T-helper 1 cell treated with Interleukin-12 subunit alpha and Interleukin-12 subunit beta and Interleukin-4 antibody, amounts not matched to agents 30 μg/mL and 1 μg/mL, for 36 hours (primary cell): ENCODE measurements around the gene KIF18B.

Experiments
- H3K27ac Mint-ChIP-seq: one replicate; pipeline ENCODE4 v1.8.0; 2021; ENCODE audit warnings: mild to moderate bottlenecking, mixed read lengths
- H3K27me3 Mint-ChIP-seq: one replicate; pipeline ENCODE4 v1.8.0; 2021; ENCODE audit warnings: low read depth, mixed read lengths
- H3K36me3 Mint-ChIP-seq: one replicate; pipeline ENCODE4 v1.8.0; 2021; ENCODE audit warnings: low read depth, mixed read lengths
- H3K4me1 Mint-ChIP-seq: one replicate; pipeline ENCODE4 v1.8.0; 2021; ENCODE audit warnings: low read depth, mixed read lengths
- H3K4me3 Mint-ChIP-seq: one replicate; pipeline ENCODE4 v1.8.0; 2021; ENCODE audit warnings: mild to moderate bottlenecking, moderate library complexity, mixed read lengths
- H3K9me3 Mint-ChIP-seq: one replicate; pipeline ENCODE4 v1.8.0; 2021; ENCODE audit warnings: mixed read lengths

KIF18B gene

DNA sequence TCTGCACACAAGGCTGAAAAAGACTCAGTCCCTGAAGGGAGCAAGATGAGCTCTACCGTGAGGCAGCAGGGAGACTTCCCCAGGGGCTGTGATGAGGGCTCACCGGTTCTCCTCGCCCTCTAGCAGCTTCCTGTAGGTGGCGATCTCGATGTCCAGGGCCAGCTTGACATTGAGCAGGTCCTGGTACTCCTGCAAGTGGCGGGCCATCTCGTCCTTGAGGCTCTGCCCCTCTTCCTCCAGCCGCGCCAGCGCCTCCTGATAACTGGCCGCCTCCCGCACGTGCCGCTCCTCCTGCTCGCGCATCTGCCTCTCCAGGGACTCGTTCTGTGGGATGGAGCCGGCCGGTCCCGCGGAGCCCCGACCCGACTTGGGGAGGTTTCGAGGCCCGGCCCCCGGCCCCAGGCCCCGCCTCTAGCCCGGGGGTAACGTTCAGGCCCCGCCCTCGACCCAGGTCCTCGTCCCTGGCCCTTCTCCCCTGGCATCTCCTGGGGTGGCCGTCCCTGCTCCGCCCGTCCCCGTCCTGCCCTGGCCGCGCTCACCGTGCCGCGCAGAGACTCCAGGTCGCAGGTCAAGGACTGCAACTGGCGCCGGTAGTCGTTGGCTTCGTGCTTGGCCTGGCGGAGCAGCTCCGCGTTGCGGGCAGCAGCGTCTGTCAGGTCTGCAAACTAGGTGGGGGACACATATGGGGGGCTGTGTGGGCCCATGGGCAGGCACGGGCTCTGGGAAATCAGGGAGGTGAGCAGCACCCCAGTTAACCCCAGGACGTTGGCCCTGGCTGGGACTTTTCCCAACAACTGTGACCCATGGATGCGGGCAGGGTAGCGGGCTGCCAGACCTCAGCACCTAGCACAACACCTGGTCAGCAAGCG, 36.2 kb downstream of the KIF18B start:
- H3K36me3 Mint-ChIP-seq, result no peaks in the 10 kb centered on the region
- H3K27me3 Mint-ChIP-seq, result peaks cover 36% of the 10 kb centered on the region

DNA sequence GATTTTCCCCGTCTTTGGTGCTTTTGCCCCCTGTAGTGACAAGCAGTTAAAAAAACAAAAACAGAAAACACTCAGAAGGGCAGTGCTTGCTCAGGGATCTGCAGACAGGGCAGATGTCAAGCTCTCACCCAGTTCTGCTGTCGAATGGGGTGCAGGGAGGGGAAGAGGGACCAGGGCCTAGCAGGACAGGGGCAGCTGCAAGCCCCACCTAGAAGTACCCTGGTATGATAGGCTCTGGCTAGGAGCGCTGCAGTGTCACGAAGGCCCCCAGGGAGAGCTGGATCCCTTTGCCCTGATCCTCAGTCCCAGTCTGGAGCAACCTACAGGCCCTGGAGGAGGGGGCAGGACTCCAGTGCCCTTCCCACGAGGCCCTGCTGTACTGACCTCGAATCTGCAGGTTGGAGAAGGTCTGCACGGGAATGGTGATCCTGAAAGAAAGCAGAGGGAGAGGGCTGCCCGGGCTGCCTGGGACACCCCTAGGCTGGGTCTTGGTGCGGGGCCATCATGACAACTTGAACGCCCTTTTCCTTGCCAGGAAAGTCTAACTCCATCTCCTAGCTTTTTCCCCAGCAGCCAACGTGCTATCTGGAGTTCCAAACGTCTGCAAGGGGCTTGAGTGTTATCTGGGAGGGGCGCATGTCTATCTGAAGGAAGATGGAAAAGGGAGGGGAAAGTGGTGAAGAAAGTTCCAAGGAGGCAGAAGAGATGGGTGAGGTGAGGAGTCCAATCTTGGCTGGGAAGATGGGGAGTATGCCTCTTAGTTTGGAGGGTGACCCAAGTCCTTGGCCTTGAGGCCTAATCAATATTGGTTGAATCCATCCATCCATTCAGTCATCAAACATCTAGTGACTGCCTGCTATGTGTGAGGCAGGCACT, 37.1 kb downstream of the KIF18B start:
- Mint-ChIP-seq H3K4me3 (peak overlapping the region; percentile 25), H3K27me3 (peaks cover 36% of the 10 kb centered on the region)

More for the DNA sequence above, 36.2 kb downstream of the KIF18B start:
- peak overlapping the region; percentile 25 for H3K4me3 Mint-ChIP-seq
- H3K27ac Mint-ChIP-seq, result no peak overlapping the region
- peaks cover 7% of the 10 kb centered on the region for H3K4me1 Mint-ChIP-seq
- H3K9me3 Mint-ChIP-seq, result no peaks in the 10 kb centered on the region

DNA sequence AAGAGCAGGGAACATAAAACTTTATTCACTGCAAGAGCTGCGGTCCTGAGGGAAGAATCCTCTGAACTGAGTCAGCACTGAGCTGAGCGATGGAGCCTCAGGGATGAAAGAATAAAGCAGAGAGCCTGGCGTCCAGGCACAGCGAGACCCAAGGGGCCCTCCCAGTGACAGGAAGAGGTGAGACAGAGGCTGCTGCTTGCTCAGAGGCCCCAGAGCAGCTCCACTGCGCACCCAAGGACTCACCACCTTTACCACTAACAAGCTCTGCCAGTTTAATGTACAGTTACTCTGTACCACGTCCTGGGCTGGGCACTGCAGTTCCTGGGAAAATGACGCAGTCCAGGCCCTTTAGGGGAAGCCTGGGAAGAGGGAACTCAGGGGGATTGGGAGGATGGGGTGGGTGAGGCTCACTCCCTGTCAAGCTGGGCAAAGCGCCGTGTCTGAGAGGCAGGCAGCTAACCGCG, 37.9 kb downstream of the KIF18B start:
- H3K27me3 Mint-ChIP-seq, result peaks cover 35% of the 10 kb centered on the region
- no peaks in the 10 kb centered on the region for H3K9me3 Mint-ChIP-seq
- H3K27ac Mint-ChIP-seq, result no peak overlapping the region
- no peaks in the 10 kb centered on the region for H3K36me3 Mint-ChIP-seq
- H3K4me1 Mint-ChIP-seq, result peaks cover 7% of the 10 kb centered on the region
- no peak overlapping the region for H3K4me3 Mint-ChIP-seq

More for the DNA sequence above, 37.1 kb downstream of the KIF18B start:
- H3K9me3 Mint-ChIP-seq, result no peaks in the 10 kb centered on the region
- no peaks in the 10 kb centered on the region for H3K36me3 Mint-ChIP-seq
- peaks cover 7% of the 10 kb centered on the region for H3K4me1 Mint-ChIP-seq
- no peak overlapping the region for H3K27ac Mint-ChIP-seq

DNA sequence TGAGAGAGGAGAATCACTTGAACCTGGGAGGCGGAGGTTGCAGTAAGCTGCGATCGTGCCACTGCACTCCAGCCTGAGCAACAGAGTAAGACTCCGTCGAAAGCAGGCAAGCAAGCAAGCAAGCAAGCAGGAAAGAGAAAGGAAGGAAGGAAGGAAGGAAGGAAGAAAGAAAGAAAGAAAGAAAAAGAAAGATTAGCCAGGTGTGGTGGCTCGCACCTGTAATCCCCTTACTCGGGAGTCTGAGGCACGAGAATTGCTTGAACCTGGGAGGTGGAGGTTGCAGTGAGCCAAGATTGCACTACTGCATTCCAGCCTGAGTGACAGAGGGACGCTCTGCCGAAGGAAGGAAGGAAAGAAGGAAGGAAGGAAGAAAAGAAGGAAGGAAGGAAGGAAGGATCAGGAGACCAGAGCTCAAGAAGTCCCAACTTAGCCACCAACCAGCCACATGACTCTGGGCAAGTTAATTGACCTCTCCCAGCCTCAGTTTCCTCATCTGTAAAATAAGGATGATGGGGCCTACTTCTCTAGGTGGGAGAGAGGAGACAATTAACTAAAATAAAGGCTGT, 38.7 kb downstream of the KIF18B start:
- peaks cover 7% of the 10 kb centered on the region for H3K4me1 Mint-ChIP-seq
- peaks cover 28% of the 10 kb centered on the region for H3K27me3 Mint-ChIP-seq
- H3K27ac Mint-ChIP-seq, result no peak overlapping the region
- no peaks in the 10 kb centered on the region for H3K9me3 Mint-ChIP-seq
- no peak overlapping the region for H3K4me3 Mint-ChIP-seq
- no peaks in the 10 kb centered on the region for H3K36me3 Mint-ChIP-seq

DNA sequence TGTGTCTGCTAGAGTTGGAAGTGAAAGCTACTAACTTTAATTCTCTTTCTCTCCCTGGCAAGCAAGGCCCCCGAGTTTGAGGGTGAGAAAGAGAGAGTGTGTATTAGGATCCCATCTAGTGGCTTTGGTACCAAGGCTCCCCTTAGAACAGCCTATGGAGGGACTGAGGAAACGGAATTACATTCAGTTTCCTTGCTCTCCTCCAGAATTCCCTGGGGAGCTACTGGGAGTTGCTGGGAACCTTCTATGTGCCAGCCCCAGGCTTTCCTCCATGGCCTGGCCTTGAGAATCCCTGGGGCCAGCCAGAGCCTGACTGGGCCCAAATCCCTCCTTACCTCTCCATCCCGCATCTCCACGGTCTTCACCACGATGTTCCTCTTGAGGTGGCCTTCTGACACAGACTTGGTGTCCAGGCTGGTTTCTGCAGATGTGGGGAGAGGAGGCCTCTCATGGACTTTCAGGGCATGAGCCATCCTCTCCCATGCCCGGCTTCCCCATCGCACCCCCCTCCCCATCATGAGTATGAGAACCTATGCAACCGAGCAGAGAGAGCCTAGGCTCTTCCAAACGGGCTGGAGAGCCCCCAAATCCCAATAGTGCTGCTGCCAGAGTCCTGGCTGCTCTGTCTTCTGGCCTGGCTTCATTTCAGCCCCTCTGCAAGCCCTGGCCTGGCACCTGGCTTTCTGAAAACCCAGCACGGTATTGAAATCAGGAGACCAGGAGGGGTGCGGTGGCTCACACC, 39.7 kb downstream of the KIF18B start:
- Mint-ChIP-seq H3K27ac (no peak overlapping the region), H3K27me3 (peaks cover 25% of the 10 kb centered on the region), H3K36me3 (no peaks in the 10 kb centered on the region), H3K4me3 (no peak overlapping the region), H3K4me1 (peaks cover 3% of the 10 kb centered on the region), H3K9me3 (no peaks in the 10 kb centered on the region)

DNA sequence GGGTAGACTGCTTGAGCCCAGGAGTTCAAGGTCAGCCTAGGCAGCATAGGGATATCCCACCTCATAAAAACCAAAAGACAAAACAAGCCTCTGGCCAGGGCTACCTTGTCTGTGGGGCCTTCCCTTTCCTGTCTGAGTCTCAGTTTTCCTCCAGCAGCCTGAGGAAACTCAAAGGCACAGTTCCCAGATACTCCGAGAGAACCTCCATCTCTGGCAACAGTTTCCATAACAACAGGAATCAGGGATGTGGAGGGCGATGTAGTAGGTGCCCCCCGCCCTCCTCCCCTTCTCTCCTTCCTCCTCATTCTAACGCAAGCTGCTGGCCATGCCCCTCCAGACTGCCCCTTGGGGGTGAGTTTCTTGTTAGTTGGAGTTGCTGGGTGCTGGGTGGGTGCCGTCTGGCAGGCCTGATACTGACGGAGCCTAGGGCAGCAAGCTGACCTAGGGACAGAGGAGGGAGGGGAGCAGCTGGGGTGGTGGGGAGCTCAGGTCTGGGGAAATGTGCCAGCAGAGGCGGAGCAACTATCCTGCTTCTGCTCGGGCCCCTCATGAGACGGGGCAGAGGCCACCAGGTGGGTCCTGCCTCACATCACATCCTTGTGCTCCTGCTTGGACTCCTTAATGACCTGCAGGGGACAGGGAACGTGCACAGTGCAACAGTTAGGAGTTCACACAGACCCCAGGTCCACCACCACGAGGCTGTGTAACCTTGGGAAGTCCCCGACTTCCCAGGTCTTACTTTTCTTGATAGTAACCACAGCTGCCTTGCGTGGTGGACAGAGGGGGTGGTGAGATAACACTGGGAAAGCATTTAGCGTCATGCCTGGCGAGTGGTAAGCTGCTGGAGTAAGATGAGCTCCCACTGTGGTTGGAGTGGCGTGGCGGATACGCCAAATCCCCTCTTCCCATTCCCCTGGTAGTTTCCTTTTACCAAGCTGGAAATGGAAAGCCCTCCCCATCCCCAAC, 40.5 kb downstream of the KIF18B start:
- Mint-ChIP-seq H3K36me3 (no peaks in the 10 kb centered on the region), H3K27ac (no peak overlapping the region), H3K4me3 (no peak overlapping the region), H3K4me1 (no peaks in the 10 kb centered on the region), H3K9me3 (no peaks in the 10 kb centered on the region), H3K27me3 (peaks cover 20% of the 10 kb centered on the region)

DNA sequence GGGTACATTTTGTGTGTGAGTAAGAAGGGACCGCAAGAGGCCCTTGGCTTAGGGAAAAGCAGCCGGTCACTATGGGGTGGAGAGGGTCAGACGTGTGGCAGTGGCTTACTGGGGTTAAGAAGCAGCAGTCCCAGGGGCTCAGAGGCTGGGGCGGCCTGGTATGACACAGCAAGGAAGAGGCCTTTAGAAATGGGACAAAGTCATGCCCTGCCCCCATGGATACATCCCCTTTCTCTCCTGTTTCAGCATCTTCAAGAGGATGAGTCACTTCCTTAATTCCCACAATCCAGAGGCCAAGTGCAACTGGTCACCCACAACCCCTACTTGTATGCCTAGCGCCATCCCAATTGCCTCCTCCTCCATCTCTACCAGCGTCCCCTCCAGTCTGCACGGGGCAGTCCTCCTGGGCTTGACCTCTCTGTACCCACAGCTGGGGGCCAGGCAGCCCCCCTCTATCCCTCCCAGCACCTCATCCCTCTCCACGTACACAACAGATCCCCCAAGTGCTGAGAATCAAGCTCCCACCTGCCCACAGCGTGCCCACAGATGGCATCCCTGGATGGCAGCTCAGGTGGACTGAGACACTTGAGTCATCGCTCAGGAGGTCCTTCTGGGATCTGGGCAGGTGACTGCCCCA, 41.4 kb downstream of the KIF18B start:
- Mint-ChIP-seq H3K27me3 (peaks cover 23% of the 10 kb centered on the region), H3K36me3 (no peaks in the 10 kb centered on the region), H3K9me3 (no peaks in the 10 kb centered on the region), H3K27ac (no peak overlapping the region), H3K4me1 (no peaks in the 10 kb centered on the region), H3K4me3 (no peak overlapping the region)

DNA sequence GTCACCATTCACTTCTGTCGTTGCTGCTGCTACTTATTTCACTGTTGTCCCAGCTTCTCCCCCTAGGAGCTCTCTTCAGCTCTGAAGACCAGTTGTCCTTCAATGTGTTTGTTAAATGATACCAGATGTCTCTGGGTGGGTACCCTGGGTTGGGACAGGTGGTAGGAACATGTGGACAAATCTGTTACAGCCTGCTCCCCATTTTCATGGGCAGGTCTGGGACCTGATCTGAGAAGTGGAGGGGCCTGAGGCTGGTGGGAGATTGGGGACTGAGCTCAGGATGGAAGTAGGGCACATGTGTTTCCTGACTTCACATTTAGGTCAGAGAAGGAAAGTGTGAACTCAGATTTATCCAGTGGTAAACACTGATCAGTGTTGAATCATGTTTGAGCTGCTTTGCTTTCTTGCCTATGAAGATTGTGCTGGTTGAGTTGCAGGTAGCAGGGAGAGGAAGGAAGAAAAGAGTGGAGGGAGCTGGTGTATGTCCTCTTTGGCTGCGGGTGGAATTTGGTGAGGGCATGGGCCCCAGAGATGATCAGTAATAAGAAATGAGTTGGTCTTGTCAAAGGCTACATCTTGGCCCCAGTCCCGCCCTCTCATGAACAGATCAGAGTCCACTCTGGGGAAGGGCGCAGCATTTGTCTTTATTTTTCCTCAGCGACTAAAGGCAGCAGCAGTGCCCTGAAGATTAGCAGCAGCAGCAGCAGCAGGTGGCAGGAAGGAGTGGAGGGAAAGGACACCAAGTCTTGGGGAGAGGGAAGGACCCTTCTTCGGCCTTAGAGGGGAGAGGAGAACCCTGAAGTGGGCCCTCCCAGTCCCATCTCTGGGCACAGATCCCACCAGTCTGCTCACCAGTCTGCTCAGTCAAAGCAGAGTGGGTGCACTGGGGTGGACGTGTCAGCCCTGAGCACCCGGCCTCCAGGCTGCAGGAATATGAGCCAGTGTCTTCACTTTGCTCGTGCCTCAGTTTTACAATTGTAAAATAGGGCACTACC, 42.3 kb downstream of the KIF18B start:
- Mint-ChIP-seq H3K4me1 (peaks cover 1% of the 10 kb centered on the region), H3K9me3 (no peaks in the 10 kb centered on the region), H3K27ac (no peak overlapping the region), H3K36me3 (no peaks in the 10 kb centered on the region), H3K27me3 (peaks cover 21% of the 10 kb centered on the region), H3K4me3 (no peak overlapping the region)

DNA sequence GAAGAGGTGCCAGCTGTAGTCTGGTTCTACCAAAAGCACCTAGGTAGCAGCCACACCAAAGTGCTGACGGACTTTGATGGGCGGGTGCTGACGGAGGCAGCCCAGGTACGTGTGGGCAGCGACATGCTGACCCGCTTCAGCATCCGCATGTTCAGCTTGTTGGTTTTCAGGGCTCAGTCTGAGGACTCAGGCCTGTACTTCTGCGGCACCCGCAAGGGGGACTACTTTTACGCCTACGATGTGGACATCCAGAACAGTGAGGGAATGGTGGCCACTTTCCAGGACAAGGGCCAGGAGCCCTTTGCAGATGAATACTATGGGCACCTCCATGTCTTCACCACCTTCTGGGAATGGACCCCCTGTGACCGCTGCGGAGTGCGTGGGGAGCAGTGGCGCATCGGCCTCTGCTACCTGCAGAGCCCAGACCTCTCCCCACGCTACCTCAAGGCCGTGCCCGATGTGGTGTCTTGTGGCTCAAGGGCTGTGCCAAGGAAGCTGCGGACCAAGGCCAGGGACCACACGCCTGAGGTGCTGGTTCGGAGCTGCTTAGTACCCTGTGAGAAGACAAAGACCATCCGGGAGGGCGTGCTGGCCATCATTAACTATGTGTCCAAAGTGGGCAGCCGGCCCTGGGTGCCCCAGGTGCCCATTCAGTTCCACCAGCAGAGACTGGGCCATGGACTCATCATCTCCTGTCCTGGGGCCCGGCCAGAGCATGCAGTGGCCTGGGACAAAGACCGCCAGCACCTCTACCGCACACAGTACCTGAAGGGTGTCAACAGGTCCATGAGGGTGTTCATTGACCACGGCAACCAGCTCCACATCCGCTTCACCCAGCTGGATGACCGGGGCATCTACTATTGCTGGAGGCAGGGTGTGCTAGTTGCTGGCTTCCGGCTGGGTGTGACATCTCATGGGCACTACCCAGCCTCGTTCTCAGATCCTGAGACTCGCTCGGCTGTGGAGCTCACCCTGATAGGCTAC, 43.3 kb downstream of the KIF18B start:
- Mint-ChIP-seq H3K27me3 (peaks cover 24% of the 10 kb centered on the region), H3K9me3 (no peaks in the 10 kb centered on the region), H3K4me1 (peaks cover 11% of the 10 kb centered on the region), H3K4me3 (no peak overlapping the region), H3K36me3 (no peaks in the 10 kb centered on the region), H3K27ac (no peak overlapping the region)

DNA sequence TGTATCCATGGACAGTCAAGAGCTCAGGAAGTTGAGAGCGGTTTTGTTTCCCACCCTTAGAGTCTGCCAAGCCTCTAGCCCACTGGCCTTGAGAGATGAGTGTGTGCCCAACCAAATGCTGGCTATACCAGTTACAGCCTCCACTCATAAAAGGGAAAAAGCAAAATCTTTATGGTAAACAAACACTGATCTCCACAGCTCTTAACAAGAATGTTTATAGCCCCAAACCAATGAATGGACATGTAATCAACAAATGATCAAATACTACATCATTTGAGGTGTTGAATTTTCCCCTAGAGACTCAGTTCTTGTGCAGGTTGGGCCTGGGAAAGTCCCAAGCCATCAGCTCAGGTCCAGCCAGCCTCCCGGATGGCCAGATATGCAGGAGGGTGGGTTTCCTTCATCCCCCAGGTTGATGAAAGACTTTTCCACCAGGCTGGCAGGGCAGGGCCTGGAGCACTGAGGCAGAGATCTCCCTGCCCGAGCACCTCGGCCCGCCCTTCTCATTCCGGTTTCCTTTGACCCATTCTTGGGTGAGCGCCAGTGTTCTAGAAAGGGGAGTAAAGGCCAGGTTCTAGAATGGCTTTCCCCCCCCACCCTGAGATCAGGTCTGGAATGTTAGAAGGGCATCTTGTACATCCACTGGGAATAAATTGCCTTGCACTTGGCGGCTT, 44.4 kb downstream of the KIF18B start:
- H3K9me3 Mint-ChIP-seq, result no peaks in the 10 kb centered on the region
- H3K4me1 Mint-ChIP-seq, result peaks cover 16% of the 10 kb centered on the region
- H3K27me3 Mint-ChIP-seq, result peaks cover 21% of the 10 kb centered on the region
- no peak overlapping the region for H3K4me3 Mint-ChIP-seq
- peaks cover 3% of the 10 kb centered on the region for H3K36me3 Mint-ChIP-seq
- H3K27ac Mint-ChIP-seq, result no peak overlapping the region
